Activated T-cell treated with anti-CD3 and anti-CD28 coated beads, Interleukin-2, amount 50 U/mL, for 72 hours (primary cell): ENCODE results near the gene MYO10. TPM values are rescaled to one million over a fixed set of nuclear protein-coding genes. Genes with fewer than 3 reads are reported as not detected.
"Not testable (repeated sequence)": the region's sequence is repeated elsewhere in the genome, so short reads cannot be mapped to it uniquely, and the experiment has no call there.

Source experiments
- ATAC-seq, 2 donors: fragments of 150-1000 bp; cut with Tn5 transposase; replicated peaks in 1 of 2; 2 replicates each; pipeline ENCODE4 v1.10.0; 2021; ENCODE audit warnings: moderate library complexity in 2 of 2, mild to moderate bottlenecking in 1 of 2
- DNase-seq, 2 donors: peaks; one replicate each; pipeline ENCODE4 v3.0.0; 2021 to 2022; ENCODE audit warnings: mixed read lengths in 1 of 2
- H3K27ac Mint-ChIP-seq: one replicate; pipeline ENCODE4 v1.8.0; 2022; ENCODE audit warnings: mild to moderate bottlenecking, moderate library complexity, mixed read lengths
- H3K27me3 Mint-ChIP-seq: one replicate; pipeline ENCODE4 v1.8.0; 2022; ENCODE audit warnings: low read depth, mixed read lengths
- H3K36me3 Mint-ChIP-seq, 2 donors: one replicate each; pipeline ENCODE4 v1.8.0; 2022; ENCODE audit warnings: mixed read lengths in 2 of 2, mild to moderate bottlenecking in 1 of 2; ENCODE audit not compliant: insufficient read depth in 2 of 2
- H3K4me1 Mint-ChIP-seq: one replicate; pipeline ENCODE4 v1.8.0; 2022; ENCODE audit warnings: low read depth, mixed read lengths
- H3K4me3 Mint-ChIP-seq, 2 donors: one replicate each; pipeline ENCODE4 v1.8.0; 2022; ENCODE audit warnings: mild to moderate bottlenecking in 2 of 2, mixed read lengths in 2 of 2, moderate library complexity in 2 of 2
- H3K9me3 Mint-ChIP-seq, 2 donors: one replicate each; pipeline ENCODE4 v1.8.0; 2022; ENCODE audit warnings: mixed read lengths in 2 of 2
- total RNA-seq, 2 donors: library from RNA; stranded (reverse); gene quantifications; one replicate each; pipeline ENCODE4 v1.2.3, GENCODE V29; 2022

Gene MYO10
- total RNA-seq: under 1 TPM; 0.43 to 0.97 TPM

GRCh38 chr5:16936150-16936988 lies at the start of gene MYO10:
Gene MYO10 (minus strand): TSS chr5:16936288. CDS start chr5:16935808, 480 bp downstream.
- DNase-seq (peak; percentile 55 to 70), ATAC-seq (peak; percentile 88 to 90)
- Mint-ChIP-seq H3K27ac (no peak within 1 kb of the TSS), H3K4me3 (peak within 1 kb of the TSS; percentile 86 to 88), H3K36me3 (peaks cover 0 to 2% of the 10 kb centered on the region in 2 donors), H3K9me3 (no peaks in the 10 kb centered on the region), H3K4me1 (peaks cover 28% of the 10 kb centered on the region), H3K27me3 (peaks cover 82% of the 10 kb centered on the region)

- ATAC-seq, DNase-seq, H3K27ac Mint-ChIP-seq, H3K27me3 Mint-ChIP-seq, H3K36me3 Mint-ChIP-seq, H3K4me1 Mint-ChIP-seq, H3K9me3 Mint-ChIP-seq, H3K4me3 Mint-ChIP-seq: not testable (repeated sequence)
These were observed 49.2 kb upstream of the MYO10 start for GRCh38 chr5:16985304-16985703.

DNA sequence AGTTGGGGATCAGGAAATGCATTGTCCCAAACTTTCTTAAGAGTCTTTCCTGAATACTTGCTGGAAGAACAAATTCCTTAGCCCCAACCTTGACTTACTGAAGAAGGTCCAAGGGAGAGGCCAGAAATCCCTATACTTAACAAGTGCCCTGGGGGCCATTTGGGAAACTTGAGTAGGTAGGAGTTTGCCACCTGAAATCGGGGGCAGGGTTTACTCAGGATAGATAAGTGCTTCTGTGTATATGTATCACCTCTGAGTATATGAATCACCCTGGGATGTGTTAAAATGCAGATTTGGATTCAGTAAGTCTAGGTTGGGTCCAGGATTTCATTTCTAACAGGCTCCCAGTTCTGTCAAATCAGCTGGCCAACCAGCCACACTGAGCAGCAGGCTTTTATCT lies 47.9 kb upstream of the MYO10 start:
- H3K36me3 Mint-ChIP-seq: peaks cover 0 to 2% of the 10 kb centered on the region in 2 donors
- no peak for ATAC-seq
- H3K9me3 Mint-ChIP-seq: peaks cover 0 to 2% of the 10 kb centered on the region in 2 donors
- H3K27ac Mint-ChIP-seq: no peak overlapping the region
- H3K27me3 Mint-ChIP-seq: peaks cover 5% of the 10 kb centered on the region
- no peak for DNase-seq
- H3K4me1 Mint-ChIP-seq: no peaks in the 10 kb centered on the region
- H3K4me3 Mint-ChIP-seq: no peak overlapping the region

DNA sequence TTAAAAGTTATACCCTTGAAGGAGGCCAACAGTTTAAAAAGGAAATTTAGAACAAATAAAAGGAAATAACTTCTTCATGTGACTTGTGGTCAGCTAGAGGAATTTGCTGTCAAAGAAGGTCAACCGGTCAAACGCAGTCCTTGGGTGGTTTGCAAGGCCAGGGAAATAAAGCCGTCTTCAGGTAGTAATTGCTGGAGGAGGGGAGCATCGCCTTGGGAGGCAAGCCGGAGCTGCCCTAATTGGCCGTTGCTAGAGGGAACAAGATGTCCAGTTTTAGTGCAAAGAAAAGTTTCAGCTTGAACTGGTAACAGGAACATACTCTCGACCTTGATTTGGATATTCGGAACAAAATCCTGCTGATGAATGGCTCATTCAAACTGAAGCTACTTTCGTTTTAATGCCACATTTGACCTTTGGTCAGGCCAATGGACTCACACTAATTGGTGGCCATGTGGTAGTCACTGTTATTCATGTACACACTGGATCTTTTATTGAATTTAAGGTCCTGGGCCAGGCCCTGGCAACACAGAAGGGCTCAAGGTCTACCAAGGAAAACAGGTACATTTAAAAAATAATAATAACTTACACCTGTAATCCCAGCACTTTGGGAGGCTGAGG lies 47.0 kb upstream of the MYO10 start:
- no peaks in the 10 kb centered on the region for H3K4me1 Mint-ChIP-seq

GRCh38 chr5:16981700-16982099 lies 45.6 kb upstream of the MYO10 start:
- no peaks in the 10 kb centered on the region for H3K4me1 Mint-ChIP-seq
- H3K9me3 Mint-ChIP-seq: peaks cover 0 to 2% of the 10 kb centered on the region in 2 donors
- no peak for DNase-seq
- H3K27me3 Mint-ChIP-seq: peaks cover 5% of the 10 kb centered on the region
- ATAC-seq: no peak
- peaks cover 0 to 2% of the 10 kb centered on the region in 2 donors for H3K36me3 Mint-ChIP-seq
- H3K27ac Mint-ChIP-seq: no peak overlapping the region
- no peak overlapping the region for H3K4me3 Mint-ChIP-seq

More for the DNA sequence above, 47.0 kb upstream of the MYO10 start:
- Mint-ChIP-seq H3K36me3 (peaks cover 0 to 2% of the 10 kb centered on the region in 2 donors), H3K27ac (no peak overlapping the region), H3K4me3 (no peak overlapping the region), H3K9me3 (peaks cover 0 to 2% of the 10 kb centered on the region in 2 donors), H3K27me3 (peaks cover 5% of the 10 kb centered on the region)
- DNase-seq (no peak), ATAC-seq (no peak)

DNA sequence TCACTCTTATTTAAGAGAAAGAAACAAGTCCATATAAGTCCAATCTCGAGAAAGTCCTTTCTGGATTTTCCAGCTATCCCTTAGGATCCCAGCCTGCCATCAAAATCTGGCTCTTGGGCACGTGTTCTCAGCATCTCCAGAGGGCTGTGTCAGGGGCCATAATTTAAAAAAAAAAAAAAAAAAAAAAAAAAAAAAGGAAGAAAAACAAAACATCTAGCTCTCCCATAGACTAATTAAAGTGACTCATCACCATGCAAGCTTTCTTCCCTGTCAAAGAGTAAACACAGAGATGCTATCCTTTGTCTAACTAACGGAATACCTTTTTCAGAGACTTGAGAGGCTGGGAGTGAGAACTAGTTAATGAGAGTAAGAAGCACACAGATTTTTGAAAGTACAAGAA lies 44.9 kb upstream of the MYO10 start:
- H3K36me3 Mint-ChIP-seq: peaks cover 0 to 2% of the 10 kb centered on the region in 2 donors
- ATAC-seq: no peak
- H3K4me1 Mint-ChIP-seq: no peaks in the 10 kb centered on the region
- H3K4me3 Mint-ChIP-seq: no peak overlapping the region
- DNase-seq: no peak
- H3K9me3 Mint-ChIP-seq: peaks cover 0 to 2% of the 10 kb centered on the region in 2 donors
- H3K27me3 Mint-ChIP-seq: no peaks in the 10 kb centered on the region
- no peak overlapping the region for H3K27ac Mint-ChIP-seq

DNA sequence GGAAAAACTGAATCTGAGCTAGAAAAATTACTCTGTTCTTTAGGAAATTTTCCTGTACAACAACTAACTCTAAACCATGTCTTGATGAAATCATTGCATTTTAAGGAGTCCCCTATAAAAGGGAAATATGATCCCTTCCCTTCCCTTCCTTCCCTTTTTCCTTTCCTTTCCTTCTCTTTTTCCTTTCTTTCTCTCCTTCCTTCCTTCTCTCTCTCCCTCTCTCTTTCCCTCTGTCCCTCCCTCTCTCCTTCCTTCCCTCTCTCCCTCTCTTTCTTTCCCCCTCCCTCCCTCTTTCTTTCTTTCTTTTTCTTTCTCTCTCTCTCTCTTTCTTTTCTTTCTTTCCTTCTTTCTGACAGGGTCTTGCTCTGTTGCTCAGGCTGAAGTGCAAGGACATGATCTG lies 42.2 kb upstream of the MYO10 start:
- Mint-ChIP-seq H3K4me1 (no peaks in the 10 kb centered on the region), H3K27me3 (no peaks in the 10 kb centered on the region), H3K9me3 (peaks cover 0 to 2% of the 10 kb centered on the region in 2 donors), H3K27ac (no peak overlapping the region), H3K4me3 (no peak overlapping the region), H3K36me3 (peaks cover 0 to 2% of the 10 kb centered on the region in 2 donors)
- no peak for ATAC-seq
- DNase-seq: no peak

- DNase-seq (no peak), ATAC-seq (no peak)
- Mint-ChIP-seq H3K9me3 (peaks cover 0 to 2% of the 10 kb centered on the region in 2 donors), H3K4me1 (no peaks in the 10 kb centered on the region), H3K27ac (no peak overlapping the region), H3K4me3 (no peak overlapping the region), H3K27me3 (no peaks in the 10 kb centered on the region), H3K36me3 (peaks cover 0 to 2% of the 10 kb centered on the region in 2 donors)
These were observed 40.5 kb upstream of the MYO10 start for GRCh38 chr5:16976625-16977008.

- Mint-ChIP-seq H3K27me3 (no peaks in the 10 kb centered on the region), H3K27ac (no peak overlapping the region), H3K4me3 (no peak overlapping the region), H3K36me3 (peaks cover 0 to under 1% of the 10 kb centered on the region in 2 donors), H3K9me3 (peaks cover 0 to 2% of the 10 kb centered on the region in 2 donors), H3K4me1 (no peaks in the 10 kb centered on the region)
- no peak for DNase-seq
- ATAC-seq: no peak
These were observed 40.0 kb upstream of the MYO10 start for GRCh38 chr5:16975950-16976624.

DNA sequence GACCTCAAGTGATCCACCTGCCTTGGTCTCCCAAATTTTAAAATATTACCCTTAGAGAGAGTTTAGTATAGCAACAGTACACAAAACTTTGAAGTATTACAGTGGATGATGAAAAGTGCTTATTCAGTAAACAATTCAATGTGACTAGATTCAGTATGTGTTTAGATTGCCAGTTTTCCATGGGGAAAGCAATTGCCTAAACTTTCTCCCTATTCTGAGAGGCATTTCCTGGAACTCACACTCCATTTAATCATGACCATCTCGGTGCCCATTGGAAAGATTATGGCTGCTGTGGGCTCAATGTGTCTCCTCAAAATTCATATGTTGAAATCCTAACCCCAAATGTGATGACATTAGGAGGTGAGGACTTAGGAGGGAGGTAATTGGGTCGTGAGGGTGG lies 38.9 kb upstream of the MYO10 start:
- Mint-ChIP-seq H3K36me3 (no peaks in the 10 kb centered on the region), H3K4me1 (no peaks in the 10 kb centered on the region), H3K27me3 (no peaks in the 10 kb centered on the region), H3K9me3 (peaks cover 0 to 2% of the 10 kb centered on the region in 2 donors), H3K4me3 (no peak overlapping the region), H3K27ac (no peak overlapping the region)
- no peak for DNase-seq
- no peak for ATAC-seq

DNA sequence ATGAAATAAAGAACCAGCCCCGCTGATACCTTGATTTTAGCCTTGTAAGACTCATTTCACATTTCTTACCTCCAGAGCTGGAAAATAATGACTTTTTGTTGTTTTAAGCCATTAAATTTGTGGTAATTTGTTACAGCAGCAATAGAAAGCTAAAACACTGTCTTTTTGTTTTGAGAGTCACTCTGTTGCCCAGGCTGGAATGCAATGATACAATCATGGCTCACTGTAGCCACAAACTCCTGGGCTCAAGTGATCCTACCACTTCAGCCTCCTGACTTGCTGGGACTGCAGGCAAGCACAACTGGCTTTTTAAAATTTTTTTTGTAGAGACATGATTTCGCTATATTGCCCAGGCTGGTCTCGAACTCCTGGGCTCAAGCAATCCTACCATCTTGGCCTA lies 34.7 kb upstream of the MYO10 start:
- peaks cover 0 to 2% of the 10 kb centered on the region in 2 donors for H3K9me3 Mint-ChIP-seq
- no peaks in the 10 kb centered on the region for H3K4me1 Mint-ChIP-seq
- H3K36me3 Mint-ChIP-seq: no peaks in the 10 kb centered on the region
- H3K27me3 Mint-ChIP-seq: peaks cover 1% of the 10 kb centered on the region
- no peak overlapping the region for H3K4me3 Mint-ChIP-seq
- DNase-seq: no peak
- H3K27ac Mint-ChIP-seq: no peak overlapping the region
- ATAC-seq: no peak

- Mint-ChIP-seq H3K4me1 (no peaks in the 10 kb centered on the region), H3K27me3 (peaks cover 4% of the 10 kb centered on the region), H3K36me3 (no peaks in the 10 kb centered on the region), H3K27ac (no peak overlapping the region), H3K4me3 (no peak overlapping the region), H3K9me3 (peaks cover 0 to 2% of the 10 kb centered on the region in 2 donors)
- ATAC-seq: no peak
- no peak for DNase-seq
These were observed 34.2 kb upstream of the MYO10 start for GRCh38 chr5:16970260-16970659.

GRCh38 chr5:16965581-16965980 lies 29.5 kb upstream of the MYO10 start:
- H3K27ac Mint-ChIP-seq: no peak overlapping the region
- H3K4me3 Mint-ChIP-seq: no peak overlapping the region
- no peaks in the 10 kb centered on the region for H3K4me1 Mint-ChIP-seq
- H3K36me3 Mint-ChIP-seq: no peaks in the 10 kb centered on the region
- no peak for ATAC-seq
- H3K27me3 Mint-ChIP-seq: peaks cover 4% of the 10 kb centered on the region
- H3K9me3 Mint-ChIP-seq: peaks cover 0 to 1% of the 10 kb centered on the region in 2 donors
- DNase-seq: no peak
